Measurements from ENCODE around the gene CEP162.

The CEP162 gene

DNA sequence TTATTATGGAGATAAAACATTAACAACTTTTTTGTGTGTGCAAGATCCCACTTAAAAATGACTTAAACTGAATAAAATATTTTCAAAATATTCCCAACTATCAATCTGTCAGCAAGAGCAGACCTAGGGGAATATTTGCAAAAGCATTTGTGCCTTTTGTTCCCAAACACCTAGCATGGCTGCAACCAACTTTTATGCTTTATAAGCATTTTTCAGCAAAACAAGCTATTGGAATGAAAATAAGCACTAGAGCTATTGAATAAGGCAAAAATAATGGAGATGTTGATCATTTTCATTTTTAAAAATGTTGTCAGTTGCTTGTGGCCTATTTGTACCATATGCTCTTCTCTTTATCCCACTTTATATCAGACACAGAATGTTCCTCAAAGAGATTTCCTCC, 28.2 kb upstream of the CEP162 start:
- CTCF ChIA-PET, result no interaction called here
- POLR2A ChIA-PET, result no interaction called here
- Histone ChIP-seq H3K9me3 (ENCODE audit: control insufficient read depth, insufficient read depth, low read depth, low read length) (no peaks in the 10 kb centered on the region), H3K4me3 (ENCODE audit: low read depth, low read length) (no peak overlapping the region), H3K36me3 (ENCODE audit: control insufficient read depth in 2 of 2, insufficient read depth in 1 of 2, low read length in 2 of 2) (no peaks in the 10 kb centered on the region), H3K4me1 (ENCODE audit: control insufficient read depth, insufficient read depth, low read length) (no peaks in the 10 kb centered on the region), H3K27ac (ENCODE audit: extremely low read depth, low read depth, low read length) (no peak overlapping the region)
- TF ChIP-seq MEIS1 (CRISPR knock-in tag; IDR thresholded peaks at IDR 0.05; ENCODE audit: borderline replicate concordance), result no peak
- TF ChIP-seq ZNF274 (IDR thresholded peaks at IDR 0.05; ENCODE audit: low read length), result no peak
- TF ChIP-seq ZNF274 (tag by site-specific recombination; IDR thresholded peaks at IDR 0.05; ENCODE audit: borderline replicate concordance), result no peak
- TF ChIP-seq YY1 (tag by site-specific recombination; IDR thresholded peaks at IDR 0.05), result no peak
- TF ChIP-seq, protein P1, sequence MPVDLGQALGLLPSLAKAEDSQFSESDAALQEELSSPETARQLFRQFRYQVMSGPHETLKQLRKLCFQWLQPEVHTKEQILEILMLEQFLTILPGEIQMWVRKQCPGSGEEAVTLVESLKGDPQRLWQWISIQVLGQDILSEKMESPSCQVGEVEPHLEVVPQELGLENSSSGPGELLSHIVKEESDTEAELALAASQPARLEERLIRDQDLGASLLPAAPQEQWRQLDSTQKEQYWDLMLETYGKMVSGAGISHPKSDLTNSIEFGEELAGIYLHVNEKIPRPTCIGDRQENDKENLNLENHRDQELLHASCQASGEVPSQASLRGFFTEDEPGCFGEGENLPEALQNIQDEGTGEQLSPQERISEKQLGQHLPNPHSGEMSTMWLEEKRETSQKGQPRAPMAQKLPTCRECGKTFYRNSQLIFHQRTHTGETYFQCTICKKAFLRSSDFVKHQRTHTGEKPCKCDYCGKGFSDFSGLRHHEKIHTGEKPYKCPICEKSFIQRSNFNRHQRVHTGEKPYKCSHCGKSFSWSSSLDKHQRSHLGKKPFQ (tag by site-specific recombination; IDR thresholded peaks at IDR 0.05), result no peak
- TF ChIP-seq, protein P2, sequence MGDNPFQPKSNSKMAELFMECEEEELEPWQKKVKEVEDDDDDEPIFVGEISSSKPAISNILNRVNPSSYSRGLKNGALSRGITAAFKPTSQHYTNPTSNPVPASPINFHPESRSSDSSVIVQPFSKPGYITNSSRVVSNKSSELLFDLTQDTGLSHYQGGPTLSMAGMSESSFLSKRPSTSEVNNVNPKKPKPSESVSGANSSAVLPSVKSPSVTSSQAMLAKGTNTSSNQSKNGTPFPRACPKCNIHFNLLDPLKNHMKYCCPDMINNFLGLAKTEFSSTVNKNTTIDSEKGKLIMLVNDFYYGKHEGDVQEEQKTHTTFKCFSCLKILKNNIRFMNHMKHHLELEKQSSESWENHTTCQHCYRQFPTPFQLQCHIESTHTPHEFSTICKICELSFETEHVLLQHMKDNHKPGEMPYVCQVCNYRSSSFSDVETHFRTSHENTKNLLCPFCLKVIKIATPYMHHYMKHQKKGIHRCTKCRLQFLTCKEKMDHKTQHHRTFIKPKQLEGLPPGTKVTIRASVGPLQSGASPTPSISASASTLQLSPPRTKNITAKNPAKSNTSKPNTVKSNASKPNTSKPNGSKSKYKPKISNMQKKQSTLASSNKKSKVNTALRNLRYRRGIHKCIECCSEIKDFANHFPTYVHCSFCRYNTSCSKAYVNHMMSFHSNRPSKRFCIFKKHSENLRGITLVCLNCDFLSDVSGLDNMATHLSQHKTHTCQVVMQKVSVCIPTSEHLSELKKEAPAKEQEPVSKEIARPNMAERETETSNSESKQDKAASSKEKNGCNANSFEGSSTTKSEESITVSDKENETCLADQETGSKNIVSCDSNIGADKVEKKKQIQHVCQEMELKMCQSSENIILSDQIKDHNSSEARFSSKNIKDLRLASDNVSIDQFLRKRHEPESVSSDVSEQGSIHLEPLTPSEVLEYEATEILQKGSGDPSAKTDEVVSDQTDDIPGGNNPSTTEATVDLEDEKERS (tag by site-specific recombination; IDR thresholded peaks at IDR 0.05), result no peak
- no peak for TF ChIP-seq ZNF670 (tag by site-specific recombination; IDR thresholded peaks at IDR 0.05; ENCODE audit: low read depth)
- TF ChIP-seq, protein P3, sequence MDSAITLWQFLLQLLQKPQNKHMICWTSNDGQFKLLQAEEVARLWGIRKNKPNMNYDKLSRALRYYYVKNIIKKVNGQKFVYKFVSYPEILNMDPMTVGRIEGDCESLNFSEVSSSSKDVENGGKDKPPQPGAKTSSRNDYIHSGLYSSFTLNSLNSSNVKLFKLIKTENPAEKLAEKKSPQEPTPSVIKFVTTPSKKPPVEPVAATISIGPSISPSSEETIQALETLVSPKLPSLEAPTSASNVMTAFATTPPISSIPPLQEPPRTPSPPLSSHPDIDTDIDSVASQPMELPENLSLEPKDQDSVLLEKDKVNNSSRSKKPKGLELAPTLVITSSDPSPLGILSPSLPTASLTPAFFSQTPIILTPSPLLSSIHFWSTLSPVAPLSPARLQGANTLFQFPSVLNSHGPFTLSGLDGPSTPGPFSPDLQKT (IDR thresholded peaks at IDR 0.05; ENCODE audit: borderline replicate concordance, low read depth, low read length), result no peak
- TF ChIP-seq, protein P4, sequence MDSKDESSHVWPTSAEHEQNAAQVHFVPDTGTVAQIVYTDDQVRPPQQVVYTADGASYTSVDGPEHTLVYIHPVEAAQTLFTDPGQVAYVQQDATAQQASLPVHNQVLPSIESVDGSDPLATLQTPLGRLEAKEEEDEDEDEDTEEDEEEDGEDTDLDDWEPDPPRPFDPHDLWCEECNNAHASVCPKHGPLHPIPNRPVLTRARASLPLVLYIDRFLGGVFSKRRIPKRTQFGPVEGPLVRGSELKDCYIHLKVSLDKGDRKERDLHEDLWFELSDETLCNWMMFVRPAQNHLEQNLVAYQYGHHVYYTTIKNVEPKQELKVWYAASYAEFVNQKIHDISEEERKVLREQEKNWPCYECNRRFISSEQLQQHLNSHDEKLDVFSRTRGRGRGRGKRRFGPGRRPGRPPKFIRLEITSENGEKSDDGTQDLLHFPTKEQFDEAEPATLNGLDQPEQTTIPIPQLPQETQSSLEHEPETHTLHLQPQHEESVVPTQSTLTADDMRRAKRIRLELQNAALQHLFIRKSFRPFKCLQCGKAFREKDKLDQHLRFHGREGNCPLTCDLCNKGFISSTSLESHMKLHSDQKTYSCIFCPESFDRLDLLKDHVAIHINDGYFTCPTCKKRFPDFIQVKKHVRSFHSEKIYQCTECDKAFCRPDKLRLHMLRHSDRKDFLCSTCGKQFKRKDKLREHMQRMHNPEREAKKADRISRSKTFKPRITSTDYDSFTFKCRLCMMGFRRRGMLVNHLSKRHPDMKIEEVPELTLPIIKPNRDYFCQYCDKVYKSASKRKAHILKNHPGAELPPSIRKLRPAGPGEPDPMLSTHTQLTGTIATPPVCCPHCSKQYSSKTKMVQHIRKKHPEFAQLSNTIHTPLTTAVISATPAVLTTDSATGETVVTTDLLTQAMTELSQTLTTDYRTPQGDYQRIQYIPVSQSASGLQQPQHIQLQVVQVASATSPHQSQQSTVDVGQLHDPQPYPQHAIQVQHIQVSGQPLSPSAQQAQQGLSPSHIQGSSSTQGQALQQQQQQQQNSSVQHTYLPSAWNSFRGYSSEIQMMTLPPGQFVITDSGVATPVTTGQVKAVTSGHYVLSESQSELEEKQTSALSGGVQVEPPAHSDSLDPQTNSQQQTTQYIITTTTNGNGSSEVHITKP (tag by site-specific recombination; IDR thresholded peaks at IDR 0.05), result no peak

DNA sequence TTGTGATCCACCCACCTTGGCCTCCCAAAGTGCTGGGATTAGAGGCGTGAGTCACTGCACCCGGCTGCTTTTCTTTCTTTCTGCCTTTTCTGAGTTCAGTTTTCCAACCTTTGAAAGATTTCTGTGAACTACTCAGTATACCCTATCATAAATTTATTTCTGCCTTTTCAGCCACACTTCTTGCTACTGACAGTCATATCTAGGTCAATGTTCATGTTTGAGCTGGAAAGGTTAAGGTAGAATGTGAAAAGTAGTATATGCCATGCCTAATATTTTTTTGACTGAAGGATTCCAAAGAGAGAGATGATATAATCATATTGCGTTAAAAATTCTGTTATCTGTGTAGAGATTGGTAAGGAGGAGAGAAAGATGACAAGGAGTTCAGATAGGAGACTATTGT, 25.9 kb upstream of the CEP162 start:
- Histone ChIP-seq H3K27ac (ENCODE audit: extremely low read depth, low read depth, low read length) (no peak overlapping the region), H3K9me3 (ENCODE audit: control insufficient read depth, insufficient read depth, low read depth, low read length) (no peaks in the 10 kb centered on the region), H3K4me1 (ENCODE audit: control insufficient read depth, insufficient read depth, low read length) (no peaks in the 10 kb centered on the region), H3K4me3 (ENCODE audit: low read depth, low read length) (no peak overlapping the region), H3K36me3 (ENCODE audit: control insufficient read depth in 2 of 2, insufficient read depth in 1 of 2, low read length in 2 of 2) (no peaks in the 10 kb centered on the region)
- ChIA-PET CTCF (interaction anchor here (1.2 kb wide), 1 partner anchor 31 kb away, joined by 3 read pairs; no protein-coding TSS in a partner anchor), POLR2A (no interaction called here)
- TF ChIP-seq, protein P5, sequence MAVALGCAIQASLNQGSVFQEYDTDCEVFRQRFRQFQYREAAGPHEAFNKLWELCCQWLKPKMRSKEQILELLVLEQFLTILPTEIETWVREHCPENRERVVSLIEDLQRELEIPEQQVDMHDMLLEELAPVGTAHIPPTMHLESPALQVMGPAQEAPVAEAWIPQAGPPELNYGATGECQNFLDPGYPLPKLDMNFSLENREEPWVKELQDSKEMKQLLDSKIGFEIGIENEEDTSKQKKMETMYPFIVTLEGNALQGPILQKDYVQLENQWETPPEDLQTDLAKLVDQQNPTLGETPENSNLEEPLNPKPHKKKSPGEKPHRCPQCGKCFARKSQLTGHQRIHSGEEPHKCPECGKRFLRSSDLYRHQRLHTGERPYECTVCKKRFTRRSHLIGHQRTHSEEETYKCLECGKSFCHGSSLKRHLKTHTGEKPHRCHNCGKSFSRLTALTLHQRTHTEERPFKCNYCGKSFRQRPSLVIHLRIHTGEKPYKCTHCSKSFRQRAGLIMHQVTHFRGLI (tag by site-specific recombination; IDR thresholded peaks at IDR 0.05), result no peak
- TF ChIP-seq ZNF157 (tag by site-specific recombination; IDR thresholded peaks at IDR 0.05), result no peak

All from HEK293 (cell line).